ENCODE results near the gene OR56B4.
"Not testable (repeated sequence)": the region's sequence is repeated elsewhere in the genome, so short reads cannot be mapped to it uniquely, and the experiment has no call there.

OR56B4 gene, protein sequence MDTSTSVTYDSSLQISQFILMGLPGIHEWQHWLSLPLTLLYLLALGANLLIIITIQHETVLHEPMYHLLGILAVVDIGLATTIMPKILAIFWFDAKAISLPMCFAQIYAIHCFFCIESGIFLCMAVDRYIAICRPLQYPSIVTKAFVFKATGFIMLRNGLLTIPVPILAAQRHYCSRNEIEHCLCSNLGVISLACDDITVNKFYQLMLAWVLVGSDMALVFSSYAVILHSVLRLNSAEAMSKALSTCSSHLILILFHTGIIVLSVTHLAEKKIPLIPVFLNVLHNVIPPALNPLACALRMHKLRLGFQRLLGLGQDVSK

DNA sequence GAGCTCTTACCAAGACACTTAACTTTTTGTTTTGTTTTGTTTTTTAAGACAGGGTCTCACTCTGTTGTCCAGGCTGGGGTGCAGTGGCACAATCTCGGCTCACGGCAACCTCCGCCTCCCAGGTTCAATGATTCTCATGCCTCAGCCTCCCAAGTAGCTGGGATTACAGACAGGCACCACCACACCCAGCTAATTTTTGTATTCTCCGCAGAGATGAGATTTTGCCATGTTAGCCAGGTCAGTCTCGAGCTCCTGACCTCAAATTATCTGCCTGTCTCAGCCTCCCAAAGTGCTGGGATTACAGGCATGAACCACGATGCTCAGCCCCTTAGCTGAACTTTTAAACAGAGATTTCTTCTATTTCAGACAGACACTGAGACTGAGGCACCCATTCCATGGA lies at the start of gene OR56B4:
OR56B4 (plus strand) TSS at position 301 of the 400 bp plus-strand sequence; CDS start at position 396, 95 bp downstream.
- DNase-seq (ENCODE audit: low spot score); in situ Hi-C loops (cut with MboI; ENCODE audit: low sequenced_read_pairs, unreplicated experiment): not testable (repeated sequence)

DNA sequence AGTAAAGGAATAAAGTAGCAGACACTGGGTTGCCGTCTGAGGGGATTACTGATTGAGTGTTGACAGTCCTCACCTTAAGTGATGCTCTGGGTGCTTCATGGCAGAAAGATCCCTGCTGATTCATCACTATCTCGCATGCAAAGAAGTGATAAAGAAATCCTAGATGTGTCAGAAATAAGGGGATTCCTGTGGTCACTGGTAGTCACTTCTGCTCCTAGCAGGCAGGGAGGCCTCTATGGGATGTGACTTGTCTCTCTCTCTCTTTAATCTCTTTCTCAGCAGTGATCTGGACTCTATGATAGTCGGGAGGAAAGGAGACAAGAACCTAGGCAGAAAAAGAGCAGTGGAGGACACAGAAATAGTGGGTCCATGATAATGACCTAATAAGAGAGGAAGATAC lies 46.0 kb upstream of the OR56B4 start:
- TF ChIP-seq, protein P1, sequence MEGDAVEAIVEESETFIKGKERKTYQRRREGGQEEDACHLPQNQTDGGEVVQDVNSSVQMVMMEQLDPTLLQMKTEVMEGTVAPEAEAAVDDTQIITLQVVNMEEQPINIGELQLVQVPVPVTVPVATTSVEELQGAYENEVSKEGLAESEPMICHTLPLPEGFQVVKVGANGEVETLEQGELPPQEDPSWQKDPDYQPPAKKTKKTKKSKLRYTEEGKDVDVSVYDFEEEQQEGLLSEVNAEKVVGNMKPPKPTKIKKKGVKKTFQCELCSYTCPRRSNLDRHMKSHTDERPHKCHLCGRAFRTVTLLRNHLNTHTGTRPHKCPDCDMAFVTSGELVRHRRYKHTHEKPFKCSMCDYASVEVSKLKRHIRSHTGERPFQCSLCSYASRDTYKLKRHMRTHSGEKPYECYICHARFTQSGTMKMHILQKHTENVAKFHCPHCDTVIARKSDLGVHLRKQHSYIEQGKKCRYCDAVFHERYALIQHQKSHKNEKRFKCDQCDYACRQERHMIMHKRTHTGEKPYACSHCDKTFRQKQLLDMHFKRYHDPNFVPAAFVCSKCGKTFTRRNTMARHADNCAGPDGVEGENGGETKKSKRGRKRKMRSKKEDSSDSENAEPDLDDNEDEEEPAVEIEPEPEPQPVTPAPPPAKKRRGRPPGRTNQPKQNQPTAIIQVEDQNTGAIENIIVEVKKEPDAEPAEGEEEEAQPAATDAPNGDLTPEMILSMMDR (IDR thresholded peaks at IDR 0.05; ENCODE audit: borderline replicate concordance, control extremely low read depth, extremely low read depth, insufficient read depth, missing control alignments), result no peak
- no peak for DNase-seq (ENCODE audit: low spot score)
- in situ Hi-C loops (cut with MboI; ENCODE audit: low sequenced_read_pairs, unreplicated experiment), result no loop called here

DNA sequence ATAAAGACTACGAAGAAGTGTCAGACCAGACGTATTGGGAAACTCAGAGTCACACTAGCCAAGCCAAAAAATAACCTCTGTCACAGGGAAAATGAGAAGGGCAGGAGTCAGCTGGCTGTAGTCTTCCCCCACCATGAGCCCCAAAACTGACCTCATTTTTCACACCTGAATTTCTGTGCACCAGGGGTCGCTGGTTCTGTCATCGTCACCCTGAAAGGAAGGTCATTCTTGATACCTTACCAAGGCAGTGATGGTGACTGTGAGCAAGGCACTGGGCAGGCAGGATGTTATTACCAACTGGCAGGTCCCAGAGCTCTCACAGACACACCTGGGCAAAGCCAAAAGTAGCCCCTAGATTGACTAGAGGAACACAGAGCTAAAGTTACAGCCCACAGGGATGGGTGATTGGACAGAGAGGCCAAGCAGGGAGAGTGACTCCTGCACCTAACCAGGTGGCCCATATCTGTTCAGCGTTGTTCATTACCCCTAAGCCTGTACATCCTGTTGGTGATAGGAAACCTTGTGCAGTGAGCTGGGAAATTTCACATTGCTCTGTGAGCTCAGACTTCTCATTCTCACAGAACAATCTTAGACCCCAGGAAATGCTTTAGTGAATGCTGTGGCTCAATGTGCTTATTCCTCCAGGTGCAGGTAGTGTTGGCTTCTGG lies 44.7 kb upstream of the OR56B4 start:
- no peak for DNase-seq (ENCODE audit: low spot score)
- in situ Hi-C loops (cut with MboI; ENCODE audit: low sequenced_read_pairs, unreplicated experiment), result no loop called here
- TF ChIP-seq, protein P1 (IDR thresholded peaks at IDR 0.05; ENCODE audit: borderline replicate concordance, control extremely low read depth, extremely low read depth, insufficient read depth, missing control alignments), result no peak

DNA sequence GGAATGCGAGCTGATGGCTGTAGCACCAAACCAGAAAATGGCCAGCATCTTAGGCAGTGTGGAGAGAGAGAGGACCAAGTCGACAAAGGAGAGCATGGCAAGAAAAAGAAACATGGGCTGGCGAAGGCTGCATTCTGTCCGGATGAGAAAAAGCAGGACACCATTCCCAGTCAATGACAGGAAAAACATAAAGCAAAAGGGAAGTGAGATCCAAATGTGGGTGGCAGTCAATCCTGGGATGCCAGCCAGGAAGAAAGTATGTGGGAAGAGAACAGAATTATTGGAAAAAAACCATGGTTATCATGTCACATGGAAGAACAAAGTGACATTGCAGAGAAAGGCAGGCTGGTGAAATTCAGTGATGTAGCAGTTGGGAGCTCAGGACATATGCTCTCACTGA lies 40.0 kb upstream of the OR56B4 start:
- DNase-seq (ENCODE audit: low spot score), result no peak
- in situ Hi-C loops (cut with MboI; ENCODE audit: low sequenced_read_pairs, unreplicated experiment), result no loop called here
- TF ChIP-seq, protein P1 (IDR thresholded peaks at IDR 0.05; ENCODE audit: borderline replicate concordance, control extremely low read depth, extremely low read depth, insufficient read depth, missing control alignments), result no peak

DNA sequence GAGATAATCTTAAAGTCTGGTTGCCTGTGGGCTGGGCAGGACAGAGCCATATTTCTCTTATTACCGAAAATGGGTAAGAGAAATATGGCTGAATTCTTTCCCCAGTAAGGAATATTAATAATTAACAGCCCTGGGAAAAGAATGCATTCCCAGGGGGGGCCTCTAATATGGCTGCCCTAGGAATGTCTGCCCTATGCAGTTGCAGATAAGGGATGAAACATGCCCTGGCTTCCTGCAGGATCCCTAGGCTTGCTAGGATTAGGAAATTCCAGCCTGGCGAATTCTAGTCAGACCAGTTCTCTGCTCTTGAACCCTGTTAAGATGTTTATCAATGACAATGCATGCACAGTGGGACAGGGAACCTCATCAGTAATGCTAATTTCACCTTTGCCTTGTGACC lies 31.0 kb upstream of the OR56B4 start:
- in situ Hi-C loops (cut with MboI; ENCODE audit: low sequenced_read_pairs, unreplicated experiment); DNase-seq (ENCODE audit: low spot score): not testable (repeated sequence)

DNA sequence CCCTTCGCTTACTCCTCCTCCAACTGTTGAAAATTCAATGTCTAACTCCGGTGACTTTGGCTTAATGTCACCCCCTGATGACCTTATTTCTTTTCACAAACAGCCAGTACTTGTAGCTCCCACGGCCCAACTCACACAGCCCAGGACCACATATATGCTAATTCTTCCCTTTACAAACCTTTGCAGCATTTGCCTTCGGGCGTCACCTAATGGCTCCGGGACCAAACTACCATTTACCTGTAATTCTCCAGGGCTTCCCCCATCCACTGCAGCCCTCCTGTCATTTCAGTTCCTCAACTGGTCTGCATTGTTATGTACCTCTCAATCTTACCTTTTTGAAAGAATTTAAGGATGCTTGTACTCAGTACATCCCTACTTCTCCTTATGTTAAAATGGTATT lies 29.8 kb upstream of the OR56B4 start:
- TF ChIP-seq, protein P1 (IDR thresholded peaks at IDR 0.05; ENCODE audit: borderline replicate concordance, control extremely low read depth, extremely low read depth, insufficient read depth, missing control alignments), result no peak
- no peak for DNase-seq (ENCODE audit: low spot score)
- in situ Hi-C loops (cut with MboI; ENCODE audit: low sequenced_read_pairs, unreplicated experiment), result no loop called here

DNA sequence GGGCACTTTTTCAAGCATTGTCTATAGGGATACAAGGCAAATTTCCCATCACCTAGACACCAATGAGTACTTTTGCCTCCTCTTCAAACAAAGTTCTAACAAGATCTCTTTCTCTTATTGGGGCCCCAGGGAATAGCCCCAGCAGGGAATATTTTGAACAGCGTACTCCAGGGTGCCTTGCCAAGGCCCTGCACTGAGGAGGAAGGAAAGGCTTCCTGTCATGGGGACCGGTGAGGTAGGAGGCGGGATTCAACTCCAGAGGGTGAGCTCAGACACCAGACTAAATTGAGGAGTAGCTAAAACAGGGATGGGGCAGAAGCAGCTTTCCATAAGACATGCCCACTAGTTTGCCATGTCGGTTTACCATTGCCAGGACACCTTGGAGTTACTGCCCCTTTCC lies 28.0 kb upstream of the OR56B4 start:
- in situ Hi-C loops (cut with MboI; ENCODE audit: low sequenced_read_pairs, unreplicated experiment), result no loop called here
- DNase-seq (ENCODE audit: low spot score), result no peak
- TF ChIP-seq, protein P1 (IDR thresholded peaks at IDR 0.05; ENCODE audit: borderline replicate concordance, control extremely low read depth, extremely low read depth, insufficient read depth, missing control alignments), result no peak
